Astrocyte of the spinal cord (primary cell): ENCODE measurements around the gene GPRIN1.

Source experiments
- DNase-seq: peaks from one replicate; pipeline ENCODE4 v3.0.0; 2011; ENCODE audit warnings: low read depth, low spot score
- H3K4me3 ChIP-seq: 2 replicates; pipeline ENCODE4 v1.5.1; 2011; ENCODE audit warnings: low read depth, mild to moderate bottlenecking, low read length, moderate library complexity
- in situ Hi-C: cut with HindIII; loops from 2 replicates; pipeline ENCODE4 v1.10.0; 2017; ENCODE audit warnings: low sequenced_read_pairs
- TF ChIP-seq, protein P1 (sequence below): IDR thresholded peaks from 2 replicates; pipeline ENCODE4 v1.5.1; 2012; ENCODE audit warnings: low read depth, mild to moderate bottlenecking, low read length, inconsistent platforms

GPRIN1 gene

DNA sequence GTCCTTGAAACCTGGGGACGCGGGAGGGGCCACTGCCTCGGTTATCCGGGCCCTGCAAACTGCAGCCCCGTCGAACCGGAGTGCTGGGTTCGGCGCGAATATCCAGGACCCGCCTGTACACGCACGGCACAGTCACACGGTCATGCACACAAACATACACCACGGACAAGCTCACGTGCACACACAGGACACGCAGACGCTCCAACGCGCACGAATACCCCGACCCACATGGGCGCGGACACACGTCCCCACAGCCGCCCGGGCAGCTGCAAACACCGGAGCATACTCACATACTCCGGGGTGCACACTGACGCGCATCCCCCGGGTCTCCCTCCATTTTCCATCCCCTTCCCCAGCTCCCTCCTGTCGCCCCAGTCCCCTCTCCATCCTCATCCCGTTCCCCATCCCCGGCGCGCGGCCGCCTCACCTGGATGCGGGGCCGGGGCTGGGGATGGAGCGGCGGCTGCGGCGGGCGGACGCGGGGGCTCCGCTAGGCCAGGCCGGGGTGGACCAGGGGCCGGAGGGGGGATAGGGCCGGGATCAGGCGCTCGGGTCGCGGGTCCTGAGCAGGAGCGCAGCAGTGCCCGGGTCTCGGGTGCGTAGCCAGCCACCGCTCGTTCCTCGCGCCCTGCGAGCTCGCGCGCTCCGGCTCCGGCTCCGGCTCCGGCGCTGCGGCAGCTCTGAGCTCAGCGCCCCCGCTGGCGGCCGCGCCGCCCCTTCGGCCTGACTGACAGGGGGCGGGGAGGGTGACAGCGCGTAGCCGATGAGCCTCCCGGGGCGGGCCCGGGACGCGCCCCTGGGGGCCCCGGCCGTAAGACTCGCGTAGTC lies 20.1 kb upstream of the GPRIN1 start, which contains the start of the genes EIF4E1B and SNCB:
TSS of gene EIF4E1B (plus strand) at position 823 of the 828 bp plus-strand sequence. CDS start 12,113 bp downstream, outside the sequence.
TSS of gene SNCB (minus strand) at position 682 of the 828 bp plus-strand sequence. CDS start 880 bp downstream, outside the sequence.
- peak; percentile 17 for DNase-seq

DNA sequence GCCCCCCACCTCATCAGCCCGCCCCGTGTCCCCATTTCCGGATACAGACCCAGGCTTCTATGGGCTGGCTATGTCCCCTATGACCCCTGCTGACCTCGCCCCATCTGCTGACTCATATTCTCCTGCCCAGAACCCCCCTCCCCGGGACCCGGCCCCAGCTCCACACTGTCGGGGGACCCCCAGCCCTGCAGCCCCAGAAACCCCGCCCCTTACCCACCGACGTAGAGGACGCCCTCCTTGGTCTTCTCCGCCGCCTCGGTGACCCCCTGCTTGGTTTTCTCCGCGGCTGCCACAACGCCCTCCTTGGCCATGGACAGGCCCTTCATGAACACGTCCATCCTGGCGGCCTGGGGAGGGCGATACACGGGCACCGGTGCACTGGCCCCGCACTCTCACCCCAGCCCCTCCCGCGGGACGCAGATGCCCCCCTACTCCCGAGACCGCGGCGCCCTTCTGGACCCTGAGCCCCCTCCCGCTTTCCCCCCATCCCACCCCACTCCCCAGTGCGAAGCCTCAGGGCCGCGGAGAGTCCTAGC lies 19.4 kb upstream of the GPRIN1 start:
- in situ Hi-C loops = no loop called here
- DNase-seq = no peak
- TF ChIP-seq, protein P1, sequence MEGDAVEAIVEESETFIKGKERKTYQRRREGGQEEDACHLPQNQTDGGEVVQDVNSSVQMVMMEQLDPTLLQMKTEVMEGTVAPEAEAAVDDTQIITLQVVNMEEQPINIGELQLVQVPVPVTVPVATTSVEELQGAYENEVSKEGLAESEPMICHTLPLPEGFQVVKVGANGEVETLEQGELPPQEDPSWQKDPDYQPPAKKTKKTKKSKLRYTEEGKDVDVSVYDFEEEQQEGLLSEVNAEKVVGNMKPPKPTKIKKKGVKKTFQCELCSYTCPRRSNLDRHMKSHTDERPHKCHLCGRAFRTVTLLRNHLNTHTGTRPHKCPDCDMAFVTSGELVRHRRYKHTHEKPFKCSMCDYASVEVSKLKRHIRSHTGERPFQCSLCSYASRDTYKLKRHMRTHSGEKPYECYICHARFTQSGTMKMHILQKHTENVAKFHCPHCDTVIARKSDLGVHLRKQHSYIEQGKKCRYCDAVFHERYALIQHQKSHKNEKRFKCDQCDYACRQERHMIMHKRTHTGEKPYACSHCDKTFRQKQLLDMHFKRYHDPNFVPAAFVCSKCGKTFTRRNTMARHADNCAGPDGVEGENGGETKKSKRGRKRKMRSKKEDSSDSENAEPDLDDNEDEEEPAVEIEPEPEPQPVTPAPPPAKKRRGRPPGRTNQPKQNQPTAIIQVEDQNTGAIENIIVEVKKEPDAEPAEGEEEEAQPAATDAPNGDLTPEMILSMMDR = no peak
- H3K4me3 ChIP-seq = no peak overlapping the region

More for the DNA sequence above, 20.1 kb upstream of the GPRIN1 start, which contains the start of the genes EIF4E1B and SNCB:
- peak within 1 kb of the TSS; percentile 28 for H3K4me3 ChIP-seq
- in situ Hi-C loops = no loop called here
- TF ChIP-seq, protein P1 = no peak

DNA sequence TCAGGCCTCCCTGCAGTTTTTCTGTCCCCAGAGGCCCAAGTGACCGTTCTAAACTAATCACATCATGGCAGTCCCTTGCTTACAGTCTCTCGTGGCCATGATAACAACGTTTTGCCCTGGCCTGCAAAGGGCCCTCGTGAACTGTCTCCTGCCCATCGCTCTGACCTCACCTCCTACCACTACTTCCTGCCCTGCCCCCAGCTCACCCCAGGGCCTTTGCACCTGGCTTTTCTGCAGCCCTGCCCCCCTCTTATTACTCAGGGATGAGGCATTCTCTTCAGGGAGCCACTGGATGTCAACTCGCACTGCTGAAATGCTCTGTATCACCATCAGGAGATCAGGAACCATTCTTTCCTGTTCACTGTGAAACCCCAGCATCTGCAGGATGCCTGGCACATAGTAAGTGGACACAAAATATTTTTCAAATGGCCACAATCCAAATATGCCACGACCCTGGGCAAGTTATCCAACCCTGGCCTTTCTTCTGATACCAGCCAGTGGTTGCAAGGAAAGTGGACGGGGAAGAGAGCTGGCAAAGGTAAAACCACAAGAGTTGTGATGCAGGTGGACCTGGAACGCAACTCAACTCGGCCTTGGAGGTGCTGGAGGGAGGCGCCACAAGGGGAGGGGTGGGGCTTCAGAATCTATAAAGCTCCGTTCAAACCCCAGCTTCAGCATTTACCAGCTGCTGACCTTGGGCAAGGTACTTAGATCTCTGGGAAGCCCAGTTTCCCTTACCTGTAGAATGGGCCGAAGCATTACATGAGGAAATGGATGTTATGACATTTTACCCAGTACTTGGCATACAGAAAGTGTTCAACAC lies 18.7 kb upstream of the GPRIN1 start:
- in situ Hi-C loops = no loop called here
- no peak overlapping the region for H3K4me3 ChIP-seq
- TF ChIP-seq, protein P1 = no peak
- DNase-seq = no peak

DNA sequence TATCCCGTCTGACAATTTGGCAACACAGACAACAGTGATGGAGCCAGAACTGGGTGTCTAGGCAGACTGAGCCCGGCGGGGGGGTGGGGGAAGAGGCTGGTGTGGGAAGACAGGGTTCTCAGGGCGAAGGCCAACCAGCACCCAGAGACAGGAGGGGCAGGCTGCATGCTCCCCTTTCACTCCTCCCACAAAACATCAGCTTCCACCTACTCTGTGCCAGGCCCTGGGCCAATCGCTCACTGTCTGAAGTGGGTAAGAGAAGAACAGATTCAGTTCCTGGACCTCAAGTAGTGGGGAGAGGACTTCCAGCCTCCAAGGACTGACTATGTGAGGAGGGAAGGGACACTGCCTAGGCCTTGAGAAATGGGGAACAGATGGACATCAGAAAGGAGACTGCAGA lies 17.6 kb upstream of the GPRIN1 start:
- no peak overlapping the region for H3K4me3 ChIP-seq
- TF ChIP-seq, protein P1 = no peak
- in situ Hi-C loops = no loop called here
- no peak for DNase-seq

DNA sequence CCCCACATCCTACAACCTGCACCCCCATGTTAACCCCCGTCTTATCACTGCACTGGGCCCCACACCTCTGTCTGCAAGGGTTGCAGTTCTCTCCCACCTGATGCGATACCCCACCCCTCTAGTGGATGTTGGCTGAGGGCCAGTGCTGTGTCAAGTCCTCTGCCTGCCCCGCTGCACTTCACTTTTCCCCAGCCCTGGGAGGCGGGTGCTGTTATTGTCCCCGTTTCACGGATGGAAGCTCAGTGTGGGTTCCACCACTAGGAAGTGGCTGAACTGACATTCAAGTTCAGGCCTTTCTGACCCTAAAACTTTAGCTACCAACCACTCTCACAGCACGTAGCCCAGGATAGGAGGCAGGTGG lies 16.9 kb upstream of the GPRIN1 start:
- in situ Hi-C loops = no loop called here
- DNase-seq = no peak
- TF ChIP-seq, protein P1 = no peak
- no peak overlapping the region for H3K4me3 ChIP-seq
